Ishikawa (cell line): ENCODE data around the gene AUTS2.

Source experiments
- CEBPB ChIP-seq: IDR thresholded peaks from 2 replicates; pipeline ENCODE4 v1.6.1; 2012
- NFIC ChIP-seq: IDR thresholded peaks from 2 replicates; pipeline ENCODE4 v1.6.1; 2012
- REST ChIP-seq: IDR thresholded peaks from 2 replicates; pipeline ENCODE4 v1.6.1; 2012; ENCODE audit warnings: low read depth, mild to moderate bottlenecking
- TAF1 ChIP-seq: IDR thresholded peaks from 2 replicates; pipeline ENCODE4 v1.6.1; 2012; ENCODE audit warnings: low read depth, mild to moderate bottlenecking

DNA sequence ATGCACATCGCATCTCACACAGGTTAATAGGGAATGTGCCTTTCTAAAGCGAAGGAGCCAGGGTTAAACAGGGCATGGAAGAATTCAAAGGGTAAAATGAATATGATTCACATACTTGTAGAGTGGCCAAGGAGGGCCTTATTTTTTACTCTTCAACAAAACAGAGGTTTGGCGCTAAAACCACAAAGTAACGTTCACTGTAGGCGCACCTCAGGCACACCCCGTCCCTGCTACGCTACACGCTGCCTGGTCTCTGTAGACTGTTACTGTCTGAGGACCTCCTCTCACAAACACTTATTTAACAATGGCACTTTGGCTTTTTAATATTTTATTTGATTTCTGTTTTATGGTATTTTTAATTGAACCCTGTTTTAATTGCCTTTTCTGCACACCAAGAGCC lies 1071.6 kb downstream of the AUTS2 start:
- TF ChIP-seq NFIC: no peak
- TF ChIP-seq TAF1: no peak
- TF ChIP-seq REST: no peak
- TF ChIP-seq CEBPB: no peak
